WI38 (cell line): ENCODE results near the gene PFDN2.

Experiments used
- H3K4me3 ChIP-seq: 2 replicates; pipeline ENCODE4 v1.5.1; 2011; ENCODE audit warnings: low read depth, mild to moderate bottlenecking, control low read depth, low read length
- TF ChIP-seq, protein P1 (sequence below): IDR thresholded peaks from 2 replicates; pipeline ENCODE4 v1.5.1; 2012; ENCODE audit warnings: low read depth, mild to moderate bottlenecking, control low read depth, low read length

The PFDN2 gene

DNA sequence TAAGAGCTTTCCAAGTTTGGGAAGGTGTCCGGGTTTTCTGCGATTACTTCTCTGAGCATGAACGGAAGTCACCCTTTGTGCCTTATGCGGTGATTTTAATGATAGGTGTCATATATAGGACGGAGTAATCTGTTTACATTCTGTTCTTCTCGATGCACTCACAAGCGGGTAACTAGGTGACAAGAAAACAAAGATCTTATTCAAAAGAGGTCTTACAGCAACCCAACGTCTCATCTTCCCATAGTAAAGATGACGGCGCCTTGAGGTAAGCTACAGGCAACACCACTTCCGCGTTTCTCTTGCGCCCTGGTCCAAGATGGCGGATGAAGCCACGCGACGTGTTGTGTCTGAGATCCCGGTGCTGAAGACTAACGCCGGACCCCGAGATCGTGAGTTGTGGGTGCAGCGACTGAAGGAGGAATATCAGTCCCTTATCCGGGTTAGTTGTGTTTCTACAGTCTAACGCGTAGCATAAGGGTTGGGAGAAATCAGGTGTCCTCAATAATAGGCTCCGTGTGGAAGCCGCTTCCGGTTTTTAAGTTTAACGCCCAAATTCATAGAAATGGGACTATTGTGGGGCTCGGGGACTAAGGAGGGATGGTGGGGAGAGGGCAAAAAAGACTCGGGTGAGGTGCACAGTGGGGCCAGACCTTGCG is 36.0 kb upstream of the PFDN2 start, which contains the start of gene UFC1:
TSS of gene UFC1 (plus strand) at position 297 of the 656 bp plus-strand sequence. CDS start at position 317, 20 bp downstream.
- TF ChIP-seq, protein P1, sequence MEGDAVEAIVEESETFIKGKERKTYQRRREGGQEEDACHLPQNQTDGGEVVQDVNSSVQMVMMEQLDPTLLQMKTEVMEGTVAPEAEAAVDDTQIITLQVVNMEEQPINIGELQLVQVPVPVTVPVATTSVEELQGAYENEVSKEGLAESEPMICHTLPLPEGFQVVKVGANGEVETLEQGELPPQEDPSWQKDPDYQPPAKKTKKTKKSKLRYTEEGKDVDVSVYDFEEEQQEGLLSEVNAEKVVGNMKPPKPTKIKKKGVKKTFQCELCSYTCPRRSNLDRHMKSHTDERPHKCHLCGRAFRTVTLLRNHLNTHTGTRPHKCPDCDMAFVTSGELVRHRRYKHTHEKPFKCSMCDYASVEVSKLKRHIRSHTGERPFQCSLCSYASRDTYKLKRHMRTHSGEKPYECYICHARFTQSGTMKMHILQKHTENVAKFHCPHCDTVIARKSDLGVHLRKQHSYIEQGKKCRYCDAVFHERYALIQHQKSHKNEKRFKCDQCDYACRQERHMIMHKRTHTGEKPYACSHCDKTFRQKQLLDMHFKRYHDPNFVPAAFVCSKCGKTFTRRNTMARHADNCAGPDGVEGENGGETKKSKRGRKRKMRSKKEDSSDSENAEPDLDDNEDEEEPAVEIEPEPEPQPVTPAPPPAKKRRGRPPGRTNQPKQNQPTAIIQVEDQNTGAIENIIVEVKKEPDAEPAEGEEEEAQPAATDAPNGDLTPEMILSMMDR: no peak
- peak within 1 kb of the TSS; percentile 84 for H3K4me3 ChIP-seq

GRCh38 chr1:161153176-161153575 is 35.3 kb upstream of the PFDN2 start:
- TF ChIP-seq, protein P1: no peak
- peak overlapping the region; percentile 84 for H3K4me3 ChIP-seq

GRCh38 chr1:161145832-161146231 is 28.0 kb upstream of the PFDN2 start:
- TF ChIP-seq, protein P1: no peak

DNA sequence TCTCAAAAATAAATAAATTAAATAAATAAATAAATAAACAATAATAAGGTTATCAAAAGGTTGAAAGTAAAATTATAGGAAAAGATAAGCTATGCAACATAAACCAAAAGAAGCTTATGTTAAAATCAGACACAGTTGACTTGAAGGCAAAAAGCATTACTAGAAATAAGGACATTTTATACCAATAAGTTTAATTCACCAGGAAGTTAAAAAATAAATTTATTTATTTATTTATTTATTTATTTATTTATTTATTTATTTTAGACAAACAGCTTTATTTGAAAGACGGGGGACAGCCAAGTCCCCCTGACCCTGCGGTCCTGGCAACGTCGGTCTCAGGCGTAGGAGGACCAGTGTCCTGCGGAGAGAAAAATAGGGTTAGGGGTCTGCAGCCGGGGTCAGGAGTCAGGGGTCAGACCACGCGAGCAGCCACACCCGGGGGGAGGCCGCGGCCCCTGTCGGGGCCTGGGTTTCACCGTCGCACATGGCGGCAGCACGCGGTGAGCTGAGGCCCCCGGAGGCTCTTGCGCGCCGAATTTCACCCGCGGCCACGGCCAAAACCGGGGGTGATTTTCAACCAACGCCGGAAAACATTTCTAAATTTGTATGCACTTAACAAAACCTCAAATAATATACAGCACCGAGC is 23.0 kb upstream of the PFDN2 start:
- TF ChIP-seq, protein P1: no peak
- H3K4me3 ChIP-seq: no peak overlapping the region

More at GRCh38 chr1:161145832-161146231, 28.0 kb upstream of the PFDN2 start:
- H3K4me3 ChIP-seq: no peak overlapping the region

GRCh38 chr1:161139766-161140165 is 21.9 kb upstream of the PFDN2 start:
- TF ChIP-seq, protein P1: peak; percentile 30; the same call in 1 of the 2 replicates
- no peak overlapping the region for H3K4me3 ChIP-seq

- TF ChIP-seq, protein P1: no peak
- H3K4me3 ChIP-seq: no peak overlapping the region
Observed at GRCh38 chr1:161138431-161138830, 20.6 kb upstream of the PFDN2 start.

- TF ChIP-seq, protein P1: no peak
- H3K4me3 ChIP-seq: no peak overlapping the region
Observed at GRCh38 chr1:161137881-161138280, 20.0 kb upstream of the PFDN2 start.
